ENCODE data around the gene TAAR2.

Gene TAAR2

DNA sequence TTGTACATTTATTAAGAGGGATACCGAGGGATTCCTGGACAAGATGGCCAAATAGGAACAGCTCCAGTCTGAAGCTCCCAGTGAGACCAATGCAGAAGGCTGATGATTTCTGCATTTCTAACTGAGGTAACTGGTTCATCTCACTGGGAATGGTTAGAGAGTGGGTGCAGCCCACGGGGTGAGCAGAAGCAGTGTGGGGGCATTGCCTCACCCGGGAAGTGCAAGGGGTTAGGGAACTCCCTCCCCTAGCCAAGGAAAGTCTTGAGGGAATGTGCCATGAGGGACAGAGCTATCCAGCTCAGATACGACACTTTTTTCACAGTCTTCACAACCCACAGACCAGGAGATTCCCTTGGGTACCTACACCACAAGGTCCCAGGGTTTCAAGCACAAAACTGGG, 10.7 kb upstream of the TAAR2 start:
- Histone ChIP-seq H3K4me3 (ENCODE audit: severe bottlenecking) (no peak overlapping the region), H3K4me1 (ENCODE audit: insufficient read depth, poor library complexity, severe bottlenecking) (no peaks in the 10 kb centered on the region), H3K36me3 (ENCODE audit: low read depth) (no peaks in the 10 kb centered on the region), H3K27ac (ENCODE audit: poor library complexity, severe bottlenecking) (no peak overlapping the region), H3K27me3 (ENCODE audit: insufficient read depth, poor library complexity, severe bottlenecking) (no peaks in the 10 kb centered on the region), H3K9me3 (ENCODE audit: severe bottlenecking) (no peaks in the 10 kb centered on the region)
- TF ChIP-seq CTCF (IDR thresholded peaks at IDR 0.05; ENCODE audit: poor library complexity, severe bottlenecking): no peak
- ATAC-seq (ENCODE audit: low read depth) (no peak), DNase-seq (ENCODE audit: low spot score) (no peak)

- no peak for ATAC-seq (ENCODE audit: low read depth)
- Histone ChIP-seq H3K4me1 (ENCODE audit: insufficient read depth, poor library complexity, severe bottlenecking) (no peaks in the 10 kb centered on the region), H3K27me3 (ENCODE audit: insufficient read depth, poor library complexity, severe bottlenecking) (no peaks in the 10 kb centered on the region), H3K36me3 (ENCODE audit: low read depth) (no peaks in the 10 kb centered on the region), H3K4me3 (ENCODE audit: severe bottlenecking) (no peak overlapping the region), H3K27ac (ENCODE audit: poor library complexity, severe bottlenecking) (no peak overlapping the region), H3K9me3 (ENCODE audit: severe bottlenecking) (no peaks in the 10 kb centered on the region)
- no peak for DNase-seq (ENCODE audit: low spot score)
- TF ChIP-seq CTCF (IDR thresholded peaks at IDR 0.05; ENCODE audit: poor library complexity, severe bottlenecking): no peak
These were observed 9.3 kb upstream of the TAAR2 start for GRCh38 chr6:132633362-132633761.

DNA sequence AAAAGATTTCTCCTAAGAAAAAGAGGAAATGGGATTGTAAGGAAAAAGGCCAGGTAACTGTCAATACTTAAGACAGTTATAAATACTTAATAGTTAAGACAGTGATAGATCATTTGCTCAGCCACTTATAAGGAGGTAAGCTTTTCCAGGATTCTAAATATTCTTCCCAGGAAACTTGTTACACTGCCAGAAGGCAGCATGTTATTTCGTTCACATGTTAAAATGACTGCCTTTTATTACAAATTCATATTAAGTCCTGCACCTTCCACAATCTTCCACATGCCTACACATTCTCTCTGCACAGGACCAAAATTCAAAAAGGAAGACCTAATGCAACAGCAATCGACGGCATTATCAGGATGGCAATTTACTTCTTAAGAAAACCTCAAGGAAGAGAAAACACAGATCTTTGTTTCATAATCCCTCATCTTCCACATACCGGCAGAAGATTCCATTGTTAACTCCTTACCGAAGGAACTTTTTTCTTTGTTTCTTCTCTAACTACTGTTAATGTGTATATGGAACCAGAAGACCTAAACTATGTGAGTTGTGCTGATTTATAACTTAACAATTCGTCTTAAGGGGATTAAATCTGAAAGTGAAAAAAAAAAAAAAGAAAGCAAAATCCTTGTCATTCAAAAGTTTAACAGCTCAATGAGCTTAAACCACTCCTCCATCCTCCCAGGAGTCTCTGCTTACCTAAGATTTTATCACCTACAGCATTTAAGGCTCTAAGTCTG, 799 bp downstream of the TAAR2 start:
- ATAC-seq (ENCODE audit: low read depth) (no peak), DNase-seq (ENCODE audit: low spot score) (no peak)
- Histone ChIP-seq H3K27ac (ENCODE audit: poor library complexity, severe bottlenecking) (no peak overlapping the region), H3K9me3 (ENCODE audit: severe bottlenecking) (no peaks in the 10 kb centered on the region), H3K36me3 (ENCODE audit: low read depth) (no peaks in the 10 kb centered on the region), H3K4me1 (ENCODE audit: insufficient read depth, poor library complexity, severe bottlenecking) (no peaks in the 10 kb centered on the region), H3K27me3 (ENCODE audit: insufficient read depth, poor library complexity, severe bottlenecking) (no peaks in the 10 kb centered on the region), H3K4me3 (ENCODE audit: severe bottlenecking) (no peak overlapping the region)
- TF ChIP-seq CTCF (IDR thresholded peaks at IDR 0.05; ENCODE audit: poor library complexity, severe bottlenecking): no peak

- Histone ChIP-seq H3K27me3 (ENCODE audit: insufficient read depth, poor library complexity, severe bottlenecking) (no peaks in the 10 kb centered on the region), H3K4me3 (ENCODE audit: severe bottlenecking) (no peak overlapping the region), H3K4me1 (ENCODE audit: insufficient read depth, poor library complexity, severe bottlenecking) (peaks cover 21% of the 10 kb centered on the region), H3K9me3 (ENCODE audit: severe bottlenecking) (no peaks in the 10 kb centered on the region), H3K36me3 (ENCODE audit: low read depth) (no peaks in the 10 kb centered on the region), H3K27ac (ENCODE audit: poor library complexity, severe bottlenecking) (no peak overlapping the region)
- DNase-seq (ENCODE audit: low spot score) (no peak), ATAC-seq (ENCODE audit: low read depth) (no peak)
- TF ChIP-seq CTCF (IDR thresholded peaks at IDR 0.05; ENCODE audit: poor library complexity, severe bottlenecking): no peak
These were observed 7.4 kb downstream of the TAAR2 start for GRCh38 chr6:132616677-132617076.

- Histone ChIP-seq H3K9me3 (ENCODE audit: severe bottlenecking) (no peaks in the 10 kb centered on the region), H3K27me3 (ENCODE audit: insufficient read depth, poor library complexity, severe bottlenecking) (no peaks in the 10 kb centered on the region), H3K36me3 (ENCODE audit: low read depth) (no peaks in the 10 kb centered on the region), H3K4me1 (ENCODE audit: insufficient read depth, poor library complexity, severe bottlenecking) (peaks cover 21% of the 10 kb centered on the region), H3K4me3 (ENCODE audit: severe bottlenecking) (no peak overlapping the region), H3K27ac (ENCODE audit: poor library complexity, severe bottlenecking) (peak overlapping the region; percentile 76)
- ATAC-seq (ENCODE audit: low read depth): peak; percentile 98
- no peak for TF ChIP-seq CTCF (IDR thresholded peaks at IDR 0.05; ENCODE audit: poor library complexity, severe bottlenecking)
- no peak for DNase-seq (ENCODE audit: low spot score)
These were observed 9.5 kb downstream of the TAAR2 start for GRCh38 chr6:132614554-132614953.
